HL-60 (cell line): ENCODE results near the gene MED4.

Experiments used
- DNase-seq, 2 experiments: peaks; one replicate each; pipeline ENCODE4 v3.0.0-alpha.2; 2010 to 2020; ENCODE audit warnings: low read depth in 1 of 2, low spot score in 1 of 2
- H3K27ac ChIP-seq: fragments of 250-450 bp; sonication (Bioruptor Pico); replicated peaks from 2 replicates; pipeline ENCODE4 v1.5.1; 2020; ENCODE audit warnings: mild to moderate bottlenecking, moderate library complexity
- H3K27me3 ChIP-seq: fragments of 250-450 bp; sonication (Bioruptor Pico); 2 replicates; pipeline ENCODE4 v1.5.1; 2021; ENCODE audit warnings: mild to moderate bottlenecking, moderate library complexity; ENCODE audit not compliant: insufficient read depth, poor library complexity, severe bottlenecking
- H3K4me3 ChIP-seq: replicated peaks from 2 replicates; pipeline ENCODE4 v1.5.1; 2011; ENCODE audit warnings: mild to moderate bottlenecking, control low read depth, low read length; ENCODE audit not compliant: insufficient read depth
- CTCF ChIP-seq: IDR thresholded peaks from one replicate; pipeline ENCODE4 v1.5.1; 2011; ENCODE audit warnings: low read length, control low read depth, inconsistent platforms; ENCODE audit not compliant: insufficient read depth
- GABPA ChIP-seq: IDR thresholded peaks from 2 replicates; pipeline ENCODE4 v1.6.1; 2012; ENCODE audit warnings: low read depth
- POLR2AphosphoS5 ChIP-seq: IDR thresholded peaks from 2 replicates; pipeline ENCODE4 v1.6.1; 2012; ENCODE audit warnings: low read depth
- REST ChIP-seq: IDR thresholded peaks from 2 replicates; pipeline ENCODE4 v1.6.1; 2012; ENCODE audit warnings: low read depth; ENCODE audit not compliant: insufficient replicate concordance
- SPI1 ChIP-seq: IDR thresholded peaks from 2 replicates; pipeline ENCODE4 v1.6.1; 2012; ENCODE audit warnings: low read depth, mild to moderate bottlenecking, borderline replicate concordance

Gene MED4

GRCh38 chr13:48037346-48038173 lies 57.3 kb downstream of the MED4 start, which contains the start of gene NUDT15:
Gene NUDT15, plus strand, starts transcription at chr13:48037726. Its CDS starts 21 bp downstream, at chr13:48037747.
- TF ChIP-seq CTCF (peak; percentile 99), REST (peak; percentile 67), SPI1 (peak; percentile 19; the same call in 1 of the 2 replicates), GABPA (peak; percentile 66), POLR2AphosphoS5 (peak; percentile 99)
- H3K27me3 ChIP-seq, result no peaks in the 10 kb centered on the region
- peak within 1 kb of the TSS; percentile 99 for H3K27ac ChIP-seq
- H3K4me3 ChIP-seq, result peak within 1 kb of the TSS; percentile 86
- peak; percentile 95 to 97 for DNase-seq

GRCh38 chr13:48029859-48030258 lies 65.0 kb downstream of the MED4 start:
- no peak for DNase-seq
- H3K27me3 ChIP-seq, result no peaks in the 10 kb centered on the region
- TF ChIP-seq REST, result no peak
- TF ChIP-seq GABPA, result no peak
- TF ChIP-seq CTCF, result no peak
- TF ChIP-seq POLR2AphosphoS5, result no peak
- TF ChIP-seq SPI1, result no peak
- no peak overlapping the region for H3K4me3 ChIP-seq
- H3K27ac ChIP-seq, result no peak overlapping the region

- TF ChIP-seq POLR2AphosphoS5 (no peak), GABPA (no peak)
- Histone ChIP-seq H3K27me3 (no peaks in the 10 kb centered on the region), H3K4me3 (no peak overlapping the region), H3K27ac (no peak overlapping the region)
- no peak for DNase-seq
Measured at GRCh38 chr13:48028066-48028465, 66.8 kb downstream of the MED4 start.
